GM23338 (cell line): ENCODE measurements around the gene ARHGEF11. TPM values are rescaled to one million over a fixed set of nuclear protein-coding genes. Genes with fewer than 3 reads are reported as not detected.

Experiments
- ATAC-seq: fragments of 200-7000 bp; cut with Tn5 transposase; 3 replicates; pipeline ENCODE4 v1.9.1; 2020
- DNase-seq: peaks from one replicate; pipeline ENCODE4 v3.0.0-alpha.2; 2015; ENCODE audit warnings: low spot score
- H2AFZ ChIP-seq: fragments of 200-600 bp; sonication (generic); 2 replicates; pipeline ENCODE4 v1.8.0; 2016; ENCODE audit warnings: antibody characterized with exemption, mild to moderate bottlenecking, moderate library complexity
- H3F3A ChIP-seq: fragments of 200-600 bp; sonication (generic); replicated peaks from 2 replicates; pipeline ENCODE4 v1.8.0; 2017; ENCODE audit warnings: antibody characterized with exemption, mixed run types, low read depth
- H3K27ac ChIP-seq: fragments of 200-600 bp; sonication (generic); 2 replicates; pipeline ENCODE4 v1.6.1; 2016; ENCODE audit warnings: low read depth
- H3K27me3 ChIP-seq: fragments of 200-600 bp; sonication (generic); 2 replicates; pipeline ENCODE4 v1.8.0; 2016; ENCODE audit warnings: mild to moderate bottlenecking, mixed run types, moderate library complexity; ENCODE audit not compliant: insufficient read depth
- H3K36me3 ChIP-seq: fragments of 200-600 bp; sonication (generic); 2 replicates; pipeline ENCODE4 v1.8.0; 2016; ENCODE audit warnings: mild to moderate bottlenecking; ENCODE audit not compliant: insufficient read depth
- H3K4me1 ChIP-seq: fragments of 200-600 bp; sonication (generic); 2 replicates; pipeline ENCODE4 v1.8.0; 2016; ENCODE audit warnings: mild to moderate bottlenecking, moderate library complexity; ENCODE audit not compliant: insufficient read depth
- H3K4me2 ChIP-seq: fragments of 200-600 bp; sonication (generic); 2 replicates; pipeline ENCODE4 v1.7.1; 2017; ENCODE audit warnings: mixed run types
- H3K4me3 ChIP-seq: fragments of 200-600 bp; sonication (generic); 2 replicates; pipeline ENCODE4 v1.6.1; 2016; ENCODE audit warnings: mixed run types
- H3K79me2 ChIP-seq: fragments of 200-600 bp; sonication (generic); replicated peaks from 2 replicates; pipeline ENCODE4 v1.8.0; 2017; ENCODE audit warnings: mild to moderate bottlenecking; ENCODE audit not compliant: insufficient read depth
- H3K9me2 ChIP-seq: fragments of 200-600 bp; sonication (generic); 2 replicates; pipeline ENCODE4 v1.8.0; 2017; ENCODE audit not compliant: insufficient read depth
- H4K20me1 ChIP-seq: fragments of 200-600 bp; sonication (generic); replicated peaks from 2 replicates; pipeline ENCODE4 v1.8.0; 2017; ENCODE audit warnings: mild to moderate bottlenecking; ENCODE audit not compliant: insufficient read depth
- H3K27ac Mint-ChIP-seq: 2 replicates; pipeline ENCODE4 v1.8.0; 2020; ENCODE audit warnings: inconsistent platforms, mild to moderate bottlenecking, moderate library complexity, mixed read lengths
- H3K27me3 Mint-ChIP-seq: 3 replicates; pipeline ENCODE4 v1.8.0; 2022; ENCODE audit warnings: low read depth, mild to moderate bottlenecking, moderate library complexity, mixed read lengths, inconsistent platforms; ENCODE audit not compliant: insufficient read depth, poor library complexity
- H3K36me3 Mint-ChIP-seq: 3 replicates; pipeline ENCODE4 v1.8.0; 2021; ENCODE audit warnings: low read depth, mild to moderate bottlenecking, inconsistent platforms, moderate library complexity, mixed read lengths
- H3K4me1 Mint-ChIP-seq: 3 replicates; pipeline ENCODE4 v1.8.0; 2020; ENCODE audit warnings: mild to moderate bottlenecking, inconsistent platforms, mixed read lengths
- H3K4me3 Mint-ChIP-seq: 3 replicates; pipeline ENCODE4 v1.8.0; 2021; ENCODE audit warnings: moderate library complexity, mild to moderate bottlenecking, inconsistent platforms, mixed read lengths
- H3K9me3 Mint-ChIP-seq: 3 replicates; pipeline ENCODE4 v1.8.0; 2020; ENCODE audit warnings: moderate library complexity, mild to moderate bottlenecking, inconsistent platforms, mixed read lengths
- CREB1 ChIP-seq: fragments of 250-450 bp; sonication (Bioruptor Pico); IDR thresholded peaks from 2 replicates; pipeline ENCODE4 v1.5.0; 2020; ENCODE audit warnings: low read depth, mild to moderate bottlenecking, moderate library complexity
- CTCF ChIP-seq, 2 experiments: fragments of 200-600 bp in 1 of 2; sonication (generic) in 1 of 2; conservative IDR thresholded peaks; 2 replicates each; pipeline versions ENCODE4 v1.5.1 to v1.6.1; 2016 to 2017; ENCODE audit warnings: antibody characterized with exemption in 2 of 2, low read depth in 2 of 2, mild to moderate bottlenecking in 2 of 2, moderate library complexity in 1 of 2
- ETS1 ChIP-seq: IDR thresholded peaks from 2 replicates; pipeline ENCODE4 v1.6.1; 2016; ENCODE audit warnings: antibody characterized with exemption
- EZH2 ChIP-seq: fragments of 200-600 bp; sonication (generic); IDR thresholded peaks from one replicate; pipeline ENCODE4 v1.8.0; 2017; ENCODE audit warnings: antibody characterized with exemption, mild to moderate bottlenecking, low read depth; ENCODE audit not compliant: unreplicated experiment
- EZH2phosphoT487 ChIP-seq: fragments of 200-600 bp; sonication (generic); IDR thresholded peaks from one replicate; pipeline ENCODE4 v1.8.1; 2018; ENCODE audit warnings: antibody characterized with exemption; ENCODE audit not compliant: unreplicated experiment
- JUNB ChIP-seq: IDR thresholded peaks from one replicate; pipeline ENCODE4 v1.6.1; 2016; ENCODE audit warnings: antibody characterized with exemption; ENCODE audit not compliant: unreplicated experiment
- NANOG ChIP-seq: IDR thresholded peaks from 2 replicates; pipeline ENCODE4 v1.6.1; 2016; ENCODE audit warnings: antibody characterized with exemption, borderline replicate concordance
- POLR2AphosphoS5 ChIP-seq: IDR thresholded peaks from 2 replicates; pipeline ENCODE4 v1.6.1; 2016; ENCODE audit warnings: antibody characterized with exemption, low read depth
- REST ChIP-seq: IDR thresholded peaks from one replicate; pipeline ENCODE4 v1.6.1; 2018; ENCODE audit warnings: antibody characterized with exemption; ENCODE audit not compliant: unreplicated experiment
- STAT1 ChIP-seq: IDR thresholded peaks from one replicate; pipeline ENCODE4 v1.6.1; 2016; ENCODE audit warnings: antibody characterized with exemption; ENCODE audit not compliant: unreplicated experiment
- ZNF114 ChIP-seq: fragments of 250-450 bp; sonication (Bioruptor Pico); IDR thresholded peaks from 2 replicates; pipeline ENCODE4 v1.5.0; 2020; ENCODE audit warnings: mild to moderate bottlenecking, moderate library complexity
- ZNF331 ChIP-seq: fragments of 250-450 bp; sonication (Bioruptor Pico); IDR thresholded peaks from 2 replicates; pipeline ENCODE4 v1.5.0; 2020; ENCODE audit warnings: low read depth, mild to moderate bottlenecking, moderate library complexity
- ZNF462 ChIP-seq: fragments of 250-450 bp; sonication (Bioruptor Pico); IDR thresholded peaks from 2 replicates; pipeline ENCODE4 v1.5.0; 2020; ENCODE audit warnings: mild to moderate bottlenecking, moderate library complexity
- polyA plus RNA-seq: library from polyadenylated mRNA; unstranded; fragments of >200 nt; fragmentation: Nextera tagmentation; extraction: Ambion mirVana; gene quantifications from 2 replicates; pipeline ENCODE4 v1.2.1, GENCODE V29; 2016
- total RNA-seq: library from RNA; depleted of rRNA; stranded (reverse); fragments of >200 nt; shearing (Covaris generic); gene quantifications from 2 replicates; pipeline ENCODE4 v1.2.3, GENCODE V29; 2014

The ARHGEF11 gene
- total and polyA plus RNA-seq, 2 experiments from 2014 or later: 12.3 to 33.7 TPM

GRCh38 chr1:156992215-156992614 is 53.3 kb downstream of the ARHGEF11 start:
- Mint-ChIP-seq H3K36me3 (peaks cover 4% of the 10 kb centered on the region; the same call in 1 of the 3 replicates), H3K4me3 (no peak overlapping the region), H3K9me3 (no peaks in the 10 kb centered on the region), H3K4me1 (peaks cover 14% of the 10 kb centered on the region), H3K27ac (no peak overlapping the region), H3K27me3 (peaks cover 1% of the 10 kb centered on the region)
- H3K27me3 ChIP-seq: no peaks in the 10 kb centered on the region
- peaks cover 29% of the 10 kb centered on the region for H4K20me1 ChIP-seq
- ATAC-seq (peak; percentile 65), DNase-seq (no peak)
- H3K4me1 ChIP-seq: peaks cover 5% of the 10 kb centered on the region
- H3K27ac ChIP-seq: no peak overlapping the region
- no peaks in the 10 kb centered on the region for H3F3A ChIP-seq
- peaks cover 62% of the 10 kb centered on the region for H3K79me2 ChIP-seq
- H3K4me2 ChIP-seq: no peak overlapping the region
- TF ChIP-seq NANOG: no peak
- no peak for TF ChIP-seq STAT1
- TF ChIP-seq ETS1: no peak
- no peak for TF ChIP-seq CREB1
- TF ChIP-seq JUNB: no peak
- no peak for TF ChIP-seq ZNF331 (CRISPR knock-in tag)
- no peak for TF ChIP-seq POLR2AphosphoS5
- TF ChIP-seq EZH2: no peak
- TF ChIP-seq CTCF (conservative IDR thresholded peaks at IDR 0.05; ENCODE audit: low read depth in 2 of 2): no peak
- no peak for TF ChIP-seq ZNF462 (CRISPR knock-in tag)
- TF ChIP-seq REST: no peak
- no peak for TF ChIP-seq EZH2phosphoT487
- no peak for TF ChIP-seq ZNF114 (CRISPR knock-in tag)
- no peaks in the 10 kb centered on the region for H3K9me2 ChIP-seq
- H3K4me3 ChIP-seq: no peak overlapping the region
- no peak overlapping the region for H2AFZ ChIP-seq
- H3K36me3 ChIP-seq: no peaks in the 10 kb centered on the region
